HG03039 (cell line): ENCODE measurements around the gene NPAS1.
"Not testable (repeated sequence)": the region's sequence is repeated elsewhere in the genome, so short reads cannot be mapped to it uniquely, and the experiment has no call there.

ENCODE experiments used
- ATAC-seq: cut with Tn5 transposase; IDR thresholded peaks from one replicate; pipeline ENCODE4 v1.9.1; 2021; ENCODE audit warnings: mild to moderate bottlenecking, moderate library complexity; ENCODE audit not compliant: unreplicated experiment

The NPAS1 gene

GRCh38 chr19:47074621-47075020 is 55.0 kb downstream of the NPAS1 start:
- ATAC-seq, result no peak

DNA sequence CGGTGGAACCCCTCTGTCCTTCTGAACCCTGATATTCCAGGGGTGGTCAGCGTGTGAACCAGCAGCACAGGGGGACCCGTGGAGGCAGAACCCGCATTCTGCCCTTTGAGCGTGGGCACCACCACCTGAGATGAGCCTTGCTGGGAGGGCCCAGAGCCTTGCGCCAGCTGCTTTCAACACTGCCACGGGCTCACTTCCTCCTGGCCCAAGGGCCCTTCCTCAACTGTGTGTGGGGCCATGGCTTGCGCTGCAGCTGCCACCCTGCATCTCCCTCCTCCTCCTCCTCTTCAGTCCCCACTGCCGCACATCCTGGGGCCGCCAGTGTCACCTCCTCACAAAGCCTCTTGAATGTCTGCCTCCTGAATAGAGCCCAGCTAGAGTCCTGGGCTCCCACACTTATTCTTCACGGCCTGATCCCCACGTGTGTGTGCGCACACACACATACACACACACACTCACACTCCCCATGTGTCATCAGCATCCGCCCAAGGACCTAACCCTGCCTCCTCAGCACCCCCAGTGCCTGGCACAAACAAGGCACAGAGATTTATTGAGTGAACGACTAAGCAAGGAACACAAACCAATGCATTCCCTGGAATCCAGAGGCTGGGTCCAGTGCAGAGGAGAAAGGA is 55.7 kb downstream of the NPAS1 start:
- ATAC-seq, result no peak

DNA sequence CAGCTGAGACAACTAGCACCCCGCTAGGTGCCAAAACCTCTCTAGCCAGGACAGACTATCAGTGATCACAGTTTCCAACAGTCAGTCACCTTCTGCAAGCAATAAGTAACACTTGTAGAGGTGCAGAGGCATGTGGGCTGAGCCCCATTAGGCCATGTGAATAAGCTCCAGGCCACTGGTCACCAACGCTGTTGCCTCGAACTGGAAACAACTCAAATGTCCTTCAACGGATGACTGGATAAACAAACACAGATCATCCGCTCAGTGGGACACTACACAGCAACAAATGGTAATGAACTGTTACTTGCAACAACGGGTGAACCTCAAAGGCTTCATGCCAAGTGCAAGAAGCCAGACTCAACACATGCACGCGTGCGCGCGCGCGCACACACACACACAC is 56.3 kb downstream of the NPAS1 start:
- no peak for ATAC-seq

DNA sequence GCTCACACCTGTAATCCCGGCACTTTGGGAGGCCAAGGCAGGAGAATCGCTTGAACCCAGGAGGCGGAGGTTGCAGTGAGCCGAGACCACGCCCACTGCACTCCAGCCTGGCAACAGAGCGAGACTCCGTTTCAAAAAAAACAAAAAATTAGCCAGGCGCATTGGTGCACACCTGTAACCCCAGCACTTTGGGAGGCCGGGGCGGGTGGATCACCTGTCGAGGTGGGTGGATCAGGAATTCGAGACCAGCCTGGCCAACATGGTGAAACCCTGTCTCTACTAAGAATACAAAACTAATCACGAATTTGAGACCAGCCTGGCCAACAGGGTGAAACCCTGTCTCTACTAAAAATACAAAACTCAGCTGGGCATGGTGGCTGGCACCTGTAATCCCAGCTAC is 58.7 kb downstream of the NPAS1 start:
- not testable (repeated sequence) for ATAC-seq

- ATAC-seq, result no peak
These were observed 61.5 kb downstream of the NPAS1 start for GRCh38 chr19:47081095-47081494.

DNA sequence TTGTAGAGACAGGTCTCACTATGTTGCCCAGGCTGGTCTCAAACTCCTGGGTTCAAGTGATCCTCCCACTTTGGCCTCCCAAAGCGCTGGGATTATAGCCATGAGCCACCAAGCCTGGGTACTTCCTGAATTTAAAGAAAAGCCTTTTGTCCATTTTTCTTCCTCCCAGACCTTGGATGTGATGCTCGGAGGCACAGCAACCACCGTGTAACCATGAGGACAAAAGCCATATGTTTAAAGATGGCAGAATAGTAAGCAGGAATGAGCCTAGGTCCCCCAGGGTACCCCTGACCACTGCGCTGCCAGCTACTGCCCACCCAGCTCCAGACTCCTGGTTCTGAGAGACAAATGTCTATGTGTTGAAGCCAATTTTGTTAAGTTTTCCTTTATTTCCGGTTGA is 62.9 kb downstream of the NPAS1 start:
- ATAC-seq, result no peak

- no peak for ATAC-seq
These were observed 65.3 kb downstream of the NPAS1 start for GRCh38 chr19:47084879-47085439.

DNA sequence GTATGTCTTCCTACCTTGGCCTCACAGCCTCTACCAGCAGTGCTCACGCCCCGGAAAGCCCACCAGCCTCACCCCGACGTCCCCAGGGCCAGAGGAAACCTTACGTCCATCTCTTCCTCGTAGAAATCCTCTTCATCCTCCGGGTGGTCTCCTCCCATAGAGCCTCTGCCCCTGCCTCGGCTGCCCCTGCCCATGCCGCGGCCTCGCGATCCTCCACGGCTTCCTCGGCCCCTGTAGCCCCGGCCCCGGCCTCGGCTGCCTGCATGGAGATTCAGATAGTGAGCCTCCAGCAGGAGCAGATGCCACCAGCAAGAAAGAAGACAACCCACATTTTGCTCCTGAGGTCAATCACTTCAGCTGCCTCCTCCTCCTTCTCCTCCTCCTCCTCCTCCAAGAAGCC is 66.6 kb downstream of the NPAS1 start:
- no peak for ATAC-seq

GRCh38 chr19:47089767-47090350 is 70.2 kb downstream of the NPAS1 start:
- ATAC-seq, result no peak

GRCh38 chr19:47093254-47093653 is 73.6 kb downstream of the NPAS1 start:
- no peak for ATAC-seq

DNA sequence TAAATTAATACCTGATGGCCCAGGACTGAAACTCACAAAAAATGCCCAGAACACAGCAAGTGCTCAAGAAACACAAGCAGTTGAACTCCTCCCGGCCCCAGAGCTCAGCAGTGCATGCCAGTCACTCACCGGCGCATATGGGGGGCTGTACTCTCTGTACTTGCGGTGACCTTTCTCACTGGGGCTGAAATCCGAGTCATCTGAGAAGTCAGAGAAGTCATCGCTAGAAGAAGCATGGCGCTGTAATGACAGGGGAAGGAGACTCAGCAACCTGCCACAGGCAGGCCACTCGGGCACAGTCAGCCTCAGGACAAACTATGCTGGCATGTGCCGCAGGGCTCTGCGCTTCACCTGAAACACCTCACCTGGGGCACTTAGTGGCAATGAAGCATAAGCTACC is 74.2 kb downstream of the NPAS1 start:
- ATAC-seq, result no peak

DNA sequence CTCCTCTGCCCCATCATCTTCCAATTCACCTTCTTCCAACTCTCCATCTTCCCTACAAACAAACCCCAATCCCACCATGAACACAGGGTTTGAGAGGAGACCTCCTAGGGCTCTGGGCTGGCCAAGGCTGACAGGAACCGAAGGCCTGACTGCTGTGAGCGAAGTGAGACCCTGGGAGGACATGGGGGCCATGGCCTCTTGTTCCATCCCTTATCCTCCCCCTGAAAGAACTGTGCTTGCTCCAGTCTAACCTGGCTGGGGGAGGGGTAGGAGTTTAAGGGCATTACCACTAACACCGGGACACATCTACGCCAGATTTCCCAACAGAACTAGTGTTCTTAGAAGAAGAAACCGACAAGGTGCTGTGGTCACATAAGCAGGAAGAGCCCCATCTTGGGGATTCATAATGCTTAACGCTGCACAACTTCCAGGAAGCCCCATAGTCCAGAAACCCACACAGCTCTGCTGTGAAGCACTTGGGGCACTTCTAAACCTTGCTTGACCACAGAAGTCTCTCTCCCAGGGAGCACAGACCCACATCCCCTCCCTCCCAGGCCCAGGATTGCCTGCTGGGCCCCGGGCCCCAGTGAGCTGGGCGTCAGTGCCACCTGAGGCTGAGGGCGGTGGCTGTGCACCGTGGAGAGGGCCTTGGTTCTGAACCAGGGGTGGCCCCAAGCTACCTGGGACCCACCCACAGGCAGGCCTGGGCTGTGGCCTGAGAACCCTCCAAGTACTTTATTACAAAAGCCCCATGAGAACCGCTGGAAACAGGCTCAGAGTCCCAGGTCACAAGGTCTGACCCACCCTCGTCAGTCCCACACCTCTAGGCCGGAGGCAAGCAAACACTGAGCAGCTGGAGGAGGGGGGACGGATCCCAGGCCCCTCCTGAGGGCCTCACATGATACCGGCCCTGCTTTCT is 75.2 kb downstream of the NPAS1 start:
- ATAC-seq, result no peak
